ENCODE results near the gene NUP188.

NUP188 gene

DNA sequence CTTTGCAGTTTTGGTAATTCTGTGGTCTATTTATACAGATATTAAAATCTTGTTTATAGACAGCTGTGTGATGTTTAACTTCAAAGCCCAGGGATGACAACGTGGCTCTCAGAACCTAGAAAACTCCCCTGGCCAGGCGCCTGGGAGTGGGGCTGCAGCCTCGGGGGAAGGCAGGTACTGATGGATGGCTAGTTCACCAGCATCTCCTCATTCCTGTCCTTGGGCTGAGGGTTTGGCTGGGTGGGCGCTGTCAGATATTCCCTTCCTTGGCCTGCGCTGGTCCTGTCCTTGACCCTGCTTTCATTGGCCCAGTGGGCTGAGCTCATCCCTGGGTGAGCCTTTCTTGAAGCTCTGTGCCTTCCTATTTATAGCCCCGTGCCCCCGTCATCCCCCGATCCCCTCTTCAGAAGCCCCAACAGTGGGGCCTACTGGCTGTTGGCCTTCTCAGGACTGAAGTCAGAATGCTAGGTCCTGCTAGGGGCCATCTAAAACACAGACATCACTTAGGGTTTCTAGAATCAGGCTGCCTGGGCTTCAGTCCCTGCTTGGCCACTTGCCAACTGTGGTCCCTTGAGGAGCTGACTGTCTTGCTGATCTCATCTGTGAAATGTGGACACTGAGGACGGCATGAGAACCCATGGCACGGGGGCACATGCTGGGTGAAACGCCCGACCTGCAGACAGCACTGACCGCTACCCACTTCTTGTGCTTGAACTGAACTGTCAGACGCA is 59.7 kb downstream of the NUP188 start:
- DNase-seq, result no peak

DNA sequence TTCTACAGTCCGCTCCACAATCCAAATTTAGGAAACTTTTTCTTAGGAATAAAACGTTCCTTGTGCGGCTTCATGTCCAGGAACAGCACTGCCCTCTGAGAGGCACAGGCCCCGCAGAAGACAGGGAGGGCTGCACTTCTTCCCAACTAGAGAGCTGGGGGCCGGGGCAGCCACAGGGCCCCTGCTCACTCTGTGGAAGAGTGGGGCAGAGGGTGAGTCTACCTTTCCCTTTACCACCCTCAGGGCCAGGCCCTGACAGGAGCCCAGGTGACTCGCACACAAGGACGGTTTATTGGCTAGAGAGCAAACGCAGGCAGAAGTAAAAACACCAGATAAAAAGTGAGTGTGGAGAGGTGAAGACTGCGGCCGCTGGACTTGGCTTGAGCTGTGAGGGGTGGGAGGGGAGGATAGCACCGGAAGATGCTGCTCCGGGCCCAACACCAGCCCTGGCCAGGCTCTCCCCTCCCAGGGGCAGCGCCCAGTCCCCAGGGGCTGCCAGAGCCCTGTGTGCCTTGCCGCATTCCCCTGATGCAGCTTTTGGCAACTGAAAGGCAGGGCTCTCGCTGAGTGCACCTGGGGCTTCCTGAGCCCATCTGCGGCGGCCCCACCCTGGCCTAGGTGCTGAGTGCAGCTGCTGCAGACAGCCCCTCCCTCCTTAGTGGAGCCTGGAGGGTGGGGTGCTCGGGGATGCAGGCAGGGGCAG is 60.4 kb downstream of the NUP188 start:
- no peak for DNase-seq

DNA sequence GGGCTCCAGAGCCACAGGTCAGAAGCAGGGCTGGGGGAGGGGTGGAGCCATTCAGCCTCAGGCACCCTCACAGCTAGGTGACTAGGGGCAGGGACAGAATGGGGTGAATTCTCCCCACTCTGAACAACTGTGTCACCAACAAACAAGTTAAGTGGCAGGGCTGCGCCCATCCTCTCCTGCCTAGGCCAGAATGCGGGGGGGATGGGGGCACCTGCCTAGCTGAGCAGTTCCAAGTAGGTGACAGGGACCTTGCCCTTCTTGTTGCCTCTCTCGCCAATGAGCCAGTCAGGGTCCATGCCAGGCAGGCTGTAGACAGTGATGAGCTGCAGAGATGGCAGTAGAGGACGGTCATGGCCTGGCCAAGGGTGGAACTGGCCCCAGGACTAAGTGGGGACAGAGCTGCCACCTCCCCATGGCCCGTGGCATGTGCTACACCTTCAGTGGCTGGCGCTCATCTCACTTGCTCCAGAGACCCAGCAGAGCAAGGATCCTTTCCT is 61.0 kb downstream of the NUP188 start:
- no peak for DNase-seq

DNA sequence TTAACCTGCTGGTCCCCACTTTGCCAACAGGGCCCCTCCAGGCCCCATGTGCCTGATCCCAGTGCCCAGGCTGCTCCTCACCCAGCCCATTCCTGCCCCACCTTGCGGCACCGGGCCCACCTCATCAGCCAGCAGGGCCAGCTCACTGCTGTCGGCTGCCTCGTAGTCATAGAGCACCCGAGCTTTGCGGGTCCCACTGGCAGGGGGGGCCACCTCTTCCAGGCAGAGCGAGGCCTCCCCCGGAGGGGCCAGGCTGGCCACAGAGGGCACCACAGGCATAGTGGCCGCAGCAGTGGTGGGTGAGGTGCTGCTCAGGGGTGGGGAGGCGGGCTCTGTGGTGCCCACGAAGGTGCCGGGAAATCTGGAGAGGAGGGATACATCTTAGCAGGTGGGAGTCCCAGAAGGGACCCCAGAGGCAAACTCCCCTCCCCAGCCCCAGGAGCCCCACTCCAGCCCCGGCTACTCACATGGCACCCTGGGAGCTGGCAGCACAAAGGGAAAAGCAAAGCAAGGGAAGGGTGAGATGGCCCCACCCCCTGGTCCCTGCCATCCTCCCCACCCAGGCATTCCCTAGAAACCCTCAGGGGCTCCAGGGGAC is 61.6 kb downstream of the NUP188 start:
- no peak for DNase-seq

DNA sequence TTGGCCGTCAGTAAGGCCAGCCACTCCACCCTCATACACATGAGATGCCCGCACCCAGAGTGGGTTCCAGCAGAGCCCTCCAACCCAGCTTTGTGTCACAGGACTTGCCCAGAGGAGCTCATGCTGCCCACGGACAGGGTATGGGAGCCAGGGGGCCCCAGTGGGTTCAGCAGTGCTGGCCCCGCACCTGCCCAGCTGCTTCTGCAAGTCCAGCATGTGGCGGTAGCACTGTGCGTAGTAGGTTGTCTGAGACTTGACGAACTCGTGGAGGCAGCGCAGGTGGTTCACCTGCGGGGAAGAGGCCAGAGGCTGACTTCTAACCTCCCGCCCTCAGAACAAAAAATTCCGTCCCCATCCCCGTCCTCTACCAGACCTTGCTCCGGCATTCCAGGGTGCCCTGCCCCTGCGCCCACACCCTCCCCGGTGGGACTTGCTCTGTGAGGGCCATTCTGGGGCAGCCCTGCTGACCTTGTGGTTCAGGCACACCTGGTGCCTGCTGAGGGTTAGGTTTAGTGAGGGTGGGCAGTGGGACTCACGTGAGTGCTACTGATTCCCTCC is 62.2 kb downstream of the NUP188 start:
- DNase-seq, result no peak

DNA sequence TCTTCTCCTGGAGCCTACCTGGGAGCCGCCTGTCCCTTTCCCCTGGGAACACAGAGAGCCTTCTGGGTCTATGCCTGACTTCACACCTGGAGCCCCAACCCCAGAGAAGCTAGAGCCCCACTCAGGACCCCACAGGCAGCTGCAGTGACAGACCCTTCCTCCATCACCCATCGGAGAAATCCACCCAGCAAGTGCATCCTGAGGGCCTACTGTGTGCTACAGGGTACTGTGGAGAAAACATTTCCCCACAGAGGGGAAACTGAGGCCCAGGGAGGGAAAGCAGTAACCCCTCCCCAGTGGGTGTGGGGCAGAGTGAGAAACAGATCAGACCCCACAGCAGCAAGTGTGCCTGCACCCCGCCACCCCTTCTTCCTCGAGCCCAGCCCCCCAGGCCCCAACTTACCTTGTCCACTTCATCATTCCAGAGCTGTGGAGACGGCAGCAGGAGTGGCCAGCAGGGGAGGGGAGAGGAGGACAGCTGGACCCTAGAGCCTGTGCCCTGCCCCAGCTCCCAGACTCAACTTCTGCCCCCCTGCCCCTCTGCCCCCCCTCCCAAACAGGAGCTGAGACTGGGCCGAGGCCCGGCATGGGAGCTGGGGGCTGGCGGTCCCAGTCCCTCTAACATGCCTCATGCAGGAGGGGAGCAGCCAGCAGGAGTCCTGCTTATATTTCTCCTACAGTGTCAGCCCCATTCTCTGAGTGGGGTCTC is 62.9 kb downstream of the NUP188 start:
- DNase-seq, result no peak

DNA sequence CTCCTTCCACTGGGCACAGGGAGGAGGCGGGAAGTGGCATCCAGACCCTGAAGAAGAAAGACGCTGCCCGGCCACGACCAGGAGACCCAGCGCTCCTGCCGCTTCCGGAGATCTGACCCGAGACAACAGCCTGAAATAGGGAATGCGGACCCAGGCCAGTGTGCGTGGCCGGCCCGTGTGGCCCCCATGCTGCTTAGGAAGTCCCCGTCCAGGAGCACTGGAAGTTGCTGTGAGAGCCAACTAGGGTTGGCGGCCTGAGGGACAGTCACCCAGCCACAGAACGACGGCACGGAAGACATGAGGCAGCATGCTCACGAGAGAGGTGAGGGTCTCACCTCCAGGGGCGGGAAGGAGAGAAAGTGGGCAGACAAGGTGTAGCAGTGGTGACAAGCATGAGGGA is 63.7 kb downstream of the NUP188 start:
- DNase-seq, result no peak

DNA sequence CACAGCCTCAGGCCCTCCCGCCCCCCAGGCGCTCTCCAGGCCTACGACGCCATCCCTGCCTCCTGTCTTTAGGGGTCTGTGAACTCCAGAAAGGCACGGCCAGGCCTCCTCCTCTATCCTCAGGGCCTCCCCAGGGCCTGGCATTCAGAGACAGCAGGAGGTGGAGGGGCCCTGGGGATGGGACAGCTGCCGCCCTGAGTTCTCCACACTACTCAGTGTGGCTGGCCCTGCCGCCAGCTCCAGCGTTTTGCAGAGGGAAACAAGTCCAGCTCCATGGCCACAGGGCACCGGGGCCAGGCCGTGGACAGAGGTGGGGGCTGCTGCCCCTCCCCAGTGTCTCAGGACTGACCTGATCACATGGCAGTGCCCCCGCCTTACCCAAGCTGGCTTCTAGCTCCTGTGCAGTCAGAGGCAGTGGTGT is 64.3 kb downstream of the NUP188 start:
- no peak for DNase-seq

DNA sequence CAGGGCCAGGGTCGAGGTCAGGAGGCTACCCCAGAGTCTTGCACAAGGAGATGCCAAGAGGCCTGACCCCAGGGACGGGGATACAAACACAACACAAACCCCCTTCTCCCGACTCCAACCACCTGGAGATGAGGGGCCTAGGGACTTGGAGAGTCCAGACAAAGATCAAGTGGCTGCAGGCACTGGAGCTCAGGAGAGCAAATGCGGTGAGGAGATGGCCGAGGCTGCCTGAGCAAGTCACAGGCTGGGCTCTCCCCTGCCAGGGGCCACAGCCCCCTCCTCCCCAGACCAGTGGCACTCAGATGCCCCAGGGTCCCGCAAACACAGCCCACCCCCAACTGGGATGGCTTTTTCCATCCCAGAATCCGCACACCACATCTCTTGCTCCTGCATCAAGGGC is 64.8 kb downstream of the NUP188 start:
- DNase-seq, result no peak

DNA sequence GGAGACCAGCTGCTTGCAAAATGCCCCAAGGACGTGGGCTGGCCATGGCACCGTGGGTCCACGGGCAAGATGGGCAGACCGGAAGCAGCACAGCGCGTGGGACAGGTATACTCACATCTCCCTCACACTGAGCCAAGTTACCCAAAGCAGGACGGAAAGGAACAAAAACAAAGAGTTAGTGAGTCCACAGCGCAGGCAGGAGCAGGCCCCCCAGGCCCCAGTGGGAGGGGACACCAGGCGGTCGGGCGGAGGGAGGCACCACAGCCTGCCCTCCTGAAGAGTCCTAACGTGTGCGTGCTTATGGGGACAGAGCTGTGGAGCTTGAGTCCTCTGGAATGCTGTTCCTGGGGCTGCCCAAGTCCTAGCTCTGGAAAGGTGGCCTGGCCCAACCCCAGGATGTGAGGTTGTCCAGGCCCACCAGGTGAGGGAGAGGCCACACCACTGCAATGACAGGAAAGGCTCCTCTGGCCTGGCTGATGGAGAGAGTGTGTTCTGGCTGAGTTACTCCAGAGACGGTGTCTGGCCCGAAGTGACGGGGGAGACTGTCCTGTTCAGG is 65.5 kb downstream of the NUP188 start:
- no peak for DNase-seq

DNA sequence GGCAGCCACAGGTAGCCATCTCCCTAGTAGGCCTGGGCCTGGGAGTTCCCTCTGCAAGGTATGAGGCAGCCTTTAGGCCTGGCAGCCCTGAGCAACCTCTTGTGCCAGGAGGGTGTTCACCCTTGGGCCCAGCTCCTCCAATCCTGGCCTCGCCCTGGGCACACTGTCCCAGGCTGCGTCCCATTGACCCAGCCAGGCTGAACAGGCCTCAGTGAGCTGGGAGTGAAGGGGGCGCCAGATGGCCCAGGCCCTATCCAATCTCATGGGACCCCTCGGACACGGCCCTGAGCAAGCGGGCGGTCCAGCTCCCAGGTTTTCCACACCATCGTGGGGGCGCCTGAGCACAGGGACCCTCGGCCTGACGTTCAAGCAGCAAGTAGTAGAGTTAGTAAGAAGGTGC is 66.2 kb downstream of the NUP188 start:
- DNase-seq, result no peak

DNA sequence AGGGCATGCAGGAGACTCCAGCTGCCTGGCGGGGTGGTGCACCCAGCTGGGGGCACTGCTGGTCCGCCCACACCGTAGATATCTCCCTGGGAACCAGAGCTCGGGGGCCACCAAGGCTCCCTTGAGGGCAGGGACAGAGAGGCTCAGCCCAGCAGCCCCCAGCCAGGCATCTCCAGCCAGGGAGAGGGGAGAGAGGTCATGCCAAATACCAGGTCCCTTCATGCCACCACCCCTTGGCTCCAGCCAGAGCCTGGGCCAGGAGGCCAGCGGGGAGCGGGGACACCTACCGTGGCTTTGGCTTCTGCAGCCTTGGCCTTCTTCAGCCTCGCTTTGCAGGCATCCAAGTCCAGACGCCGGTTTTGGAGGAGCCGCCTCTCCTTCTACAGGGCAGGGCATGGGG is 66.6 kb downstream of the NUP188 start:
- no peak for DNase-seq

DNA sequence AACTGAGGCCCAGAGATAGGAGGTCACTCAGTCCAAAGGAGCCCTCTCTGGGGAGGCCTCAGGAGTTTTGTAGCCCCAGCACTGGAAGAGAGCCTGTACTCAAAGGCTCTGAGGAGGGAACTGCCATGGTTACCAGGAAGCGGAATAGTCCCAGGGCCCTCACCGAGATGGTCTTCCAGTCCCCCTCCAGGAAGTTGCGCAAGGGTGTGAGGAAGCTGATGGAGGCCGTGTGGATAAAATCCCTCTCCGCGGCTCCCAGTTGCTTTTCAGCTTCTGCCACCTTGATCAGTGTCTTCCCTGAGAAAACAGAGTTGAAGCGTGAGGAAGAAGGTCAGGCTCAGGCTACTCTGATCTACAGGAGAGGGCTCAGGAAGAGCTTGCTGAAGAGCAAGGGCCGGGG is 67.1 kb downstream of the NUP188 start:
- no peak for DNase-seq

DNA sequence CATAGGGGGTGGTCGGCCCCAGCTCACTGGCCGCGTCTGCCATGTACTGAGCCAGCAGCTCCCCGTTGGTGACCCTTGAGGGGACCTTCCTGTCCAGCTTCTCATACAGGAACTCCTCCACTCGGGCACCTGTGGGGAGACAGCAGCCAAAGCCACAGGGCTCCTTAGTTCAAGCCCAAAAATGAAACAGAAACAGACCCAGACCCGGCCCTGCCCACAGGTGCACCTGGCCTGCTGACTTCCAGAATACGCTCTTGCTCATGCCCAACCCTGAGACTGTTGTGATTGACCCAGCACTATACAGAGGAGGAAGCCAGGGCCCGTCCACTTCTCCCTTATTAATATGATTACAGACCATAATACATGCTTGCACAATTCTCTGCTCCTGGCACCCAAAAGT is 73.6 kb downstream of the NUP188 start:
- DNase-seq, result no peak

DNA sequence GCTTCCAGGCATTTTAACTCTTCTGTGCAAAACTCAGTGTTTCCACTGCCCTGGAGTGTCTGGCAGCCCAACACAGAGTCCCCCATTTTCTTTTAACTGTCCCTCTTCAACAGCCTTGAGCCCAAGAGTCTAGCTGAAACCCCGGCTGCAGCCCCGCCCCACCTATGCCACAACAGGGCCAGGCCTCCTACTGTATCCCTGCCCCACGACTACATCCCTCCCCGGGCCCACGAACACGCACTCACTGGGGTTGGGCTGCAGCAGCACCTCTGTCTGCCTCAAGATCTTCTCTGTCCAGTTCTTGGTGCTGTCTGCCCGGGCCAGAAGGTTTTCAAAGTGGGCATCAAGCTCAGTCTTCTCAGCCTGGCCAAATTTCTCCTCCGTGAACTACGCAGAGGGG is 74.5 kb downstream of the NUP188 start:
- DNase-seq, result no peak

DNA sequence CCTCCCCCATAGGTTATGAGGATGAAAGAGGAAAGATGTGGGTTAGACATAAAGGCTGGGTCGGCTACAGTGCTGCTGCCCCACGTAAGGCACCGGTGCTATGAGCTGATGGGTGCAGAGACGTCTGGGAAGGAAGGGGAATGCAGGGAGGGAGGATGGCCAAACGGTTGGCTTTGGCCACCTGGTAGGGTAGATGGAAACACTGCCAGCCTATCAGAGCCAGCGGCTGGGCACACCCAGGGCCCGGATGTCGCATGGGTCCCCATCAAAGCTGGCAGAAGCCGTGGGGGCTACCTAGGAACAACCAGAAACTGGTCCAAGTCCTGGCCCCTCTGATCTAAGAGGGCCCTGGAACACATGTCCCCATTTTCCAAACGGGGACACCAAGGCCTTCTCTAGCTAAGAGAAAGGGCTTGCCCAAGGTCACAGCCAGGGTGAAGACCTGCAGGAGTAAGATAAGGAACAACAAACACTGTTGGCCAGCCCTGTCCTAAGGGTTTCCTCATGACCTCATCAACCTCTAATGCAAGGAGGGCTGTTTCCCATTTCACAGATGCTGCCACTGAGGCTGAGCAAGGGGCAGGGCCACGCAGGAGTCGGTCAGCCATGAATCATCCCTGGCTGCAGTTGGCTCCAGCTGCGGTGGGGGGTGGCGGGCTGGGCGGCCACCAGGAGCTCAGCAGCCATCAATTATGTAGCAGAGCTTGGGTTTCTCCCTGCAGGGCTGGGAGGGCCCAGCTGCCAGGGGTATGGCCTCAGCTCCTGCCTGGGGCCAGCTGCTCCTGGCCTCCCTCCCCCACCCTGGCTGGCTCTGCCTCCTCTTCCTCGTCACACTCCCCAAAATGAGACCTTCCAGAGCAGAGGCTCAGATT is 75.8 kb downstream of the NUP188 start:
- DNase-seq, result no peak

DNA sequence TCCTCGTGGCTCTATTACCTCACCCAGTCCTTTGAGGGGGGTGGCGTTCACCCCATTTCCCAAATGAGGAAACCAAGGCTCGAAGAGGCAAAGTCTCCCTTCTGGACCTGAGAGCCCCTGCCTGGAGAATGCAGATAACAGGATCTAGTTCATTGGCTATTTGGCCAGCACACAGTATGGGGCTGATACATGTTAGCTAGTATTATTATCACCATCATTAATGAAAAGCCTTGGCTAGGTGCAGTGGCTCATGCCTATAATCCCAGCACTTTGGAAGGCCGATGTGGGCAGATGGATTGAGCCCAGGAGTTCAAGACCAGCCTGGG is 76.4 kb downstream of the NUP188 start:
- no peak for DNase-seq

DNA sequence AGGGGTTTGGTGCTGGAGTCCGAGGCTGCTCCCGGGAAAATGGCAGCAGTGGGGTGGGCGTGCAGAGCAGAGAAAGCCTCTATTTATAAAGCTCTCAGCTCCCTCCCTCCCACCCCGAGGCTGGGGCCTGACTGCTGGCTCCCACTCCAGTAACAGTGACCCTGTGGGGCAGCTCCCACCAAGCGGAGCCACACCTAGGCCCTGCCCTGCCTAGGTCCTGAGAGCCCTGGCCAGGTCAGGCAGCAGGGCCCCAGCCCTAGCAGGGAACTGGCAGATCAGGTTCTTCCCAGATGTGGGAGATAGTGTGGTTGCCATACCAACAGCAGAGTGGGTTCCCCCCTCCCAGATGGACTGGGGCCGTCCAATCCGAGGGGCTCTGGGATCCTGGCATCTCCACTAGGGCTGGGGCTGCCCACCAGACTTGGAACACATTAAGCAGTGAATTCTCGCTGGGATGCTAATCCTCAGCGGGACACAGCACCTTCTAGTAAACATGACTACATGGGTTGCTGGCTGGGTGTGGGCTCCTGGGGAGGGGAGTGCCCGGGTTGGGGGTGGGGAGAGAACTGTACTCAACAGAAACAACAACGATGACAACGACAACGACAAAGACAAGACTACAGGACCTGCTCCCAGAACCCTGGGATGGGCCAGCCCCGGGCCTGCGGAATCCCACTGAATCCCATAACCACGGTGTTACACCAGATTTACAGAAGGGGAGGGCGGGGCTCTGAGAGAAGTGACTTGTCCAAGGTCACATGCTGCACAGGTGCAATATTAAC is 79.1 kb downstream of the NUP188 start:
- peak; percentile 14 for DNase-seq

DNA sequence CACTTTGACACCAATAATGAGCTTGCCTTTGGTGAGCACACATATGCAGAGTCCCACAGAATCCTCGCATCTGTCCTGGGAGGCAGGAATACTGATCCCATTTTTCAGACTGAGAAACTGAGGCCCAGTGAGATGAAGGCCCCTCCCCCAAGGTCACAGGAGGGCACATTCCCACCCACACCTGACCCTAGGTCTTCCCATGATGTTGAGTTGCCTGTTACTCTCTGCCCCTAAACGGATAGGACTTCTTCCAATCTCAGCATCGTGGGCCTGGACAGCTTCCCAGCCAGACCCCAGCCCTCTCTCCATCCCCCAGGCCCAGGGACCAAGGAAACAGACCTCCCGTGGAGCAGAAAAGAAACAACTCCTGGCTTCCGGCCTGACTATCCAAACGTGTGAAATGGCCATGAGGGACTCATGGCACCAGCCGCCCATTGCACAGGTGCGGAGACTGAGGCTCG is 79.8 kb downstream of the NUP188 start:
- DNase-seq, result no peak

DNA sequence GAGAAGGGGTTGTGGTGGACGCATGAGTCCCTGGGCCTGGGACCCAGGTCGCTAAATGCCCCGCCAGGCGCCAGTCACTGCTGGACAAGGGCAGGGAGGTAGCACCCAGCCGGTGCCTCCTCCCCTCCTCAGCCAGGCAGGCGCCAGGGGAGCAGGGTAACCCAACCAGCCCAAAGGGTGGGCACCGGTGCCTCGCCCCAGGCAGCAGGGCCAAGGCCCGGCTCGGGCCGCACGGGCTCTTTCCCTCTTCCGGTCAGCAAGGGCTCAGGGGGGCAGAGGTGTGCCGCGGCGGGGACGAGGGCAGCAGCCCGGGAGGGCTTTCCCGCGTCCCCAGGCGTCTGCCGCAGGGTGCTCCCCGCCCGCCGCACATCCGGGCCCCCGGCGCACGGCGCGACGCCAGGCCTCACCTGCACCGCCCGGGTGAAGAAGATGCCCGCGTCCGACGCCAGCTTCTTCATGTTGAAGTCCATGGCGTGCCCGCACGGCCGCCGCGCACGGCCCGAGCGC is 80.2 kb downstream of the NUP188 start:
- peak; percentile 50 for DNase-seq
